ENCODE results near the gene CDH1.

Gene CDH1

DNA sequence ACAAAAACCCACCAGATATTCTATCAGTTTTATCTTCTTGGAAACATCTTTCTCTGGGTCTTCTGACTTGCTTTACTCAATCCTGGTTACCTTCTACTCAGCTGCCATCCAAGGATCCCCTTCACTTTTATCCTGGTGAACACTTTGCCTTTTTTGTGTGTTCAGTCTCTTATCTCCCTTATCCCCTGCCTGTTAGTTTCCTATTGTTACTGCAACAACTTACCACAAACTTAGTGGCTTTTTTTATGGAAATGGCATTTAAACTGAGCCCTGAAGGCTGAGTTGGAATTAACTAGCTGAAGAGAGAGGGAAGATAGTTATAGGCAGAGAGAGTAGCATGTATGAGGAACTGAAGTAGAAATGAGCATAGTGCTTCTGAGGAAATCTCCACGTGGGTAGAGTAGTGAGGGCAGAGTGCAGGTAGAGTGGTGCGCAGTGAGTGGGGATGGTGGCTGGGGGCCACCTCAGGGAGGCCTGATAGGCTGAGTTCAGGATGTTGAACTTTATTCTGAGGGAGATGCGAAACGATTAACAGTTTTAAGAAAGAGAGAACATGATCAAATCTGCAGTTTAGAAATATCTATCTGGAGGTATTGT lies 132.5 kb downstream of the CDH1 start:
- no peak for DNase-seq (ENCODE audit: low read depth)
- TF ChIP-seq, protein P1, sequence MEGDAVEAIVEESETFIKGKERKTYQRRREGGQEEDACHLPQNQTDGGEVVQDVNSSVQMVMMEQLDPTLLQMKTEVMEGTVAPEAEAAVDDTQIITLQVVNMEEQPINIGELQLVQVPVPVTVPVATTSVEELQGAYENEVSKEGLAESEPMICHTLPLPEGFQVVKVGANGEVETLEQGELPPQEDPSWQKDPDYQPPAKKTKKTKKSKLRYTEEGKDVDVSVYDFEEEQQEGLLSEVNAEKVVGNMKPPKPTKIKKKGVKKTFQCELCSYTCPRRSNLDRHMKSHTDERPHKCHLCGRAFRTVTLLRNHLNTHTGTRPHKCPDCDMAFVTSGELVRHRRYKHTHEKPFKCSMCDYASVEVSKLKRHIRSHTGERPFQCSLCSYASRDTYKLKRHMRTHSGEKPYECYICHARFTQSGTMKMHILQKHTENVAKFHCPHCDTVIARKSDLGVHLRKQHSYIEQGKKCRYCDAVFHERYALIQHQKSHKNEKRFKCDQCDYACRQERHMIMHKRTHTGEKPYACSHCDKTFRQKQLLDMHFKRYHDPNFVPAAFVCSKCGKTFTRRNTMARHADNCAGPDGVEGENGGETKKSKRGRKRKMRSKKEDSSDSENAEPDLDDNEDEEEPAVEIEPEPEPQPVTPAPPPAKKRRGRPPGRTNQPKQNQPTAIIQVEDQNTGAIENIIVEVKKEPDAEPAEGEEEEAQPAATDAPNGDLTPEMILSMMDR (IDR thresholded peaks at IDR 0.05; ENCODE audit: low read depth, low read length, missing control alignments) = no peak
- in situ Hi-C loops (cut with HindIII; ENCODE audit: low sequenced_read_pairs) = no loop called here
- no peak overlapping the region for H3K4me3 ChIP-seq (ENCODE audit: low read depth, low read length)

DNA sequence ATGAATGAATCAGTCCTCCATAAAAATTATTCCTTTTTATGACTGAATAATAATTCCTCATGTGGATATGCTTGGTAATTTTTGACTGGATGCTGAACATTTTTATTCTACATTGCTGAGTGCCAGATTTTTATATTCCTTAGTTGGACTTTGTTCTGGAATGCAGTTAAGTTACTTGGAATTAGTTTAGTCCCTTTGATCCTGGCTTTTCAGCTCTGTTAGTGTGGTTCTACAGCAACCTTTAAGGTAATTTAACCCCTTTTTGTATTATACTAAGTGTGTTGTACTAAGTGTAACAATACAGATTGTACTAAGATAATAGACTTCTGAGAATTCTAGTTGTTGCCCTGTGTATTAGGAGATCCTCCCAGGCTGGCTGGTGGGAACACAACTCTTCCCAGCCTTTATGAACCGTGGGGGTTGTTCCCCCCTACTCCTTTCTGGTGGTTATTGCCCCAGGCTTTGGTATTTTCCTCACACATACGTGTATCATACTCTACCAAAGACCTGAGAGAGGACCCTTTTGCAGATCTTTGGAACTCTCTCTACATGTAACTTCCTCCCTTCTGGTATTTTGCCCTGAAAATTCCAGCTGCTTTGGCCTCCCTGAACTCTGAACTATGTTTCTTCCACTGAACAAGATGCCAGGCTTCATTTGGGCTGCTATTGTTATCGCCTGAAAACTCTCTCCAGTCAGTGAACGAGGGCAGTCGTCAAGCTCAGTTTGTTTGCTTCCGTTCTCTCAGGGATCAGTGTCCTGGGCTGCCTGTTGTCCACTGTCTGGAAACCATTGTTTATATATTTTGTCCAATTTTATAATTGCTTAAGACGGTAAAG lies 136.8 kb downstream of the CDH1 start:
- TF ChIP-seq, protein P1 (IDR thresholded peaks at IDR 0.05; ENCODE audit: low read depth, low read length, missing control alignments) = no peak
- DNase-seq (ENCODE audit: low read depth) = no peak
- H3K4me3 ChIP-seq (ENCODE audit: low read depth, low read length) = no peak overlapping the region
- in situ Hi-C loops (cut with HindIII; ENCODE audit: low sequenced_read_pairs) = no loop called here

DNA sequence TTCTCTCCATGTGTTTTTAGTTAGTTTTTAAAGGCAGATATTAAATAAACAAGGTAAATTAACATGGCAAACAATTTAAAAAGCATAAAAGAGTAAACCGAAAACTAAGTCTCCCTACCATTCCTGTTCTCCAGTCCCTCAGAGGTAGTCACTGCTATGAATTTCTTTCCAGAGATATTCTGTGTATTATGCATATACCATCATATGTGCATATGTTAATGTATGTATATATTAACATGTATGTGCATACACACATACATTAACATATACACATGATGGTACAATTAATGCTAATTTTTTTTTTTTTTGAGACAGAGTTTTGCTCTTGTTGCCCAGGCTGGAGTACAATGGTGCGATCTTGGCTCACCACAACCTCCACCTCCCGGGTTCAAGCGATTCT lies 138.8 kb downstream of the CDH1 start:
- DNase-seq (ENCODE audit: low read depth) = no peak
- no peak overlapping the region for H3K4me3 ChIP-seq (ENCODE audit: low read depth, low read length)
- TF ChIP-seq, protein P1 (IDR thresholded peaks at IDR 0.05; ENCODE audit: low read depth, low read length, missing control alignments) = no peak
- in situ Hi-C loops (cut with HindIII; ENCODE audit: low sequenced_read_pairs) = no loop called here

DNA sequence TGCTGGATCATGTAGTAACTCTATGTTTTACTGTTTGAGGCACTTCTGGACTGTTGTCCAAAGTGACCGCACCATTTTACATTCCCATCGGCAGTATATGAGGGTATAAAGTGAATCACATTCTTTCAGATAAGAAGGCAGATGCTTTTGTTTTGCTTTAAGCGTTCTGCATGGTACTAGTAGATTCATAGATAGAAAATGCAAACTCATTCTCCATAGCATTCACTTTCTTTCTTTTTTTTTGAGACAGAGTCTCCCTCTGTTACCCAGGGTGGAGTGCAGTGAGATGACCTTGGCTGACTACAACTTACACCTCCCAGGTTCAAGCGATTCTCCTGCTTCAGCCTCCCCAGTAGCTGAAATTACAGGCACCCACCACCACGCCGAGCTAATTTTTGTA lies 146.6 kb downstream of the CDH1 start:
- in situ Hi-C loops (cut with HindIII; ENCODE audit: low sequenced_read_pairs) = no loop called here
- no peak for DNase-seq (ENCODE audit: low read depth)
- no peak overlapping the region for H3K4me3 ChIP-seq (ENCODE audit: low read depth, low read length)
- TF ChIP-seq, protein P1 (IDR thresholded peaks at IDR 0.05; ENCODE audit: low read depth, low read length, missing control alignments) = no peak

DNA sequence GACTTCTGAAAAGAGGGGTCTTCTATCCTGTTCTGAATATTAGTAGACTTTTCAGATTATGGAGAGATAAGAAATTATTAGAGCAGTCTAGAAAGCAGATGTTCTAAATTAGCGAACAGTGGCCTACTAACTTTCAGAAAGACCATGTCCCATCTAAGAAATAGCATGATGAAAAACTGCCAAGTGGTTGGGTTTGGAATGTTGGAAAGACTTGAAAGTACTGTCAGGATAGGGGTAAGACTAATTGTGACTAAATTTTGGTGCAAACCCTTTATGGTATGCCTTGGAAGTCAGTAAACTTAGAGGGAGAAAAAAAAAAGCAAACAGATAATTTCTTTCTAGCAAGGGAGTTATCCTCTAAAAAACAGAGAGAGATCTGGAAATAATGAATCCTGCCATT lies 147.3 kb downstream of the CDH1 start:
- DNase-seq (ENCODE audit: low read depth) = peak; percentile 42
- in situ Hi-C loops (cut with HindIII; ENCODE audit: low sequenced_read_pairs) = no loop called here
- TF ChIP-seq, protein P1 (IDR thresholded peaks at IDR 0.05; ENCODE audit: low read depth, low read length, missing control alignments) = no peak
- no peak overlapping the region for H3K4me3 ChIP-seq (ENCODE audit: low read depth, low read length)
